Endodermal cell (in vitro differentiated cells): ENCODE data around the gene DOCK2. TPM values are rescaled to one million over a fixed set of nuclear protein-coding genes. Genes with fewer than 3 reads are reported as not detected.

ENCODE experiments used
- DNase-seq: peaks from one replicate; pipeline ENCODE4 v3.0.0-alpha.2; 2017
- H3K27ac ChIP-seq: 2 replicates; pipeline ENCODE4 v1.5.1; 2013; ENCODE audit warnings: mild to moderate bottlenecking, low read depth, low read length, moderate library complexity
- H3K27me3 ChIP-seq: 2 replicates; pipeline ENCODE4 v1.6.1; 2013; ENCODE audit warnings: mild to moderate bottlenecking, low read length, moderate library complexity; ENCODE audit not compliant: insufficient read depth, control insufficient read depth, poor library complexity, severe bottlenecking
- H3K36me3 ChIP-seq: 2 replicates; pipeline ENCODE4 v1.7.0; 2013; ENCODE audit warnings: mild to moderate bottlenecking, low read length, moderate library complexity; ENCODE audit not compliant: control insufficient read depth, insufficient read depth
- H3K4me1 ChIP-seq: one replicate; pipeline ENCODE4 v1.7.0; 2013; ENCODE audit warnings: low read length; ENCODE audit not compliant: control insufficient read depth, insufficient read depth
- H3K4me3 ChIP-seq: 2 replicates; pipeline ENCODE4 v1.5.1; 2013; ENCODE audit warnings: mild to moderate bottlenecking, low read length, moderate library complexity
- H3K9ac ChIP-seq: 2 replicates; pipeline ENCODE4 v1.6.1; 2013; ENCODE audit warnings: mild to moderate bottlenecking, low read length, moderate library complexity; ENCODE audit not compliant: poor library complexity, severe bottlenecking; ENCODE audit errors: extremely low read depth
- H3K9me3 ChIP-seq: 2 replicates; pipeline ENCODE4 v1.6.1; 2013; ENCODE audit warnings: mild to moderate bottlenecking, low read length, moderate library complexity; ENCODE audit not compliant: control insufficient read depth
- H3K27ac Mint-ChIP-seq: 2 replicates; pipeline ENCODE4 v1.8.0; 2020; ENCODE audit warnings: mixed read lengths
- H3K27me3 Mint-ChIP-seq: 2 replicates; pipeline ENCODE4 v1.8.0; 2021; ENCODE audit warnings: mild to moderate bottlenecking, mixed read lengths; ENCODE audit not compliant: insufficient read depth
- H3K36me3 Mint-ChIP-seq: 2 replicates; pipeline ENCODE4 v1.8.0; 2020; ENCODE audit warnings: low read depth, mixed read lengths
- H3K4me1 Mint-ChIP-seq: 2 replicates; pipeline ENCODE4 v1.8.0; 2020; ENCODE audit warnings: mixed read lengths
- H3K4me3 Mint-ChIP-seq: 2 replicates; pipeline ENCODE4 v1.8.0; 2020; ENCODE audit warnings: mild to moderate bottlenecking, moderate library complexity, mixed read lengths
- H3K9me3 Mint-ChIP-seq: 2 replicates; pipeline ENCODE4 v1.8.0; 2020; ENCODE audit warnings: mild to moderate bottlenecking, mixed read lengths
- WGBS, 2 experiments: methylation state at CpG; one replicate each; pipeline versions ENCODE4 v1.1.5 to v1.1.7; 2013; ENCODE audit warnings: missing lambda C conversion rate in 2 of 2, mixed read lengths in 1 of 2; ENCODE audit not compliant: insufficient coverage in 1 of 2, insufficient read length in 1 of 2; 5-methylcytosine and 5-hydroxymethylcytosine counted together
- total RNA-seq, 2 donors: library from RNA; stranded (reverse); fragmentation: NEBNext Ultra II Directional in 1 of 2; extraction: Animal tissue kit (Norgen Biotek cat#: 25700) in 1 of 2; gene quantifications; 2 replicates in 1 of 2; 3 replicates in 1 of 2; pipeline ENCODE4 v1.2.1, GENCODE V29; 2021
- TF ChIP-seq, protein P1 (sequence below): fragments of 200-600 bp; sonication (generic); conservative IDR thresholded peaks from 2 replicates; pipeline ENCODE4 v1.5.0; 2021; ENCODE audit warnings: antibody characterized with exemption, mild to moderate bottlenecking

The DOCK2 gene
- total RNA-seq, 2 donors from 2014 or later, result 2.6 to 3.9 TPM

DNA sequence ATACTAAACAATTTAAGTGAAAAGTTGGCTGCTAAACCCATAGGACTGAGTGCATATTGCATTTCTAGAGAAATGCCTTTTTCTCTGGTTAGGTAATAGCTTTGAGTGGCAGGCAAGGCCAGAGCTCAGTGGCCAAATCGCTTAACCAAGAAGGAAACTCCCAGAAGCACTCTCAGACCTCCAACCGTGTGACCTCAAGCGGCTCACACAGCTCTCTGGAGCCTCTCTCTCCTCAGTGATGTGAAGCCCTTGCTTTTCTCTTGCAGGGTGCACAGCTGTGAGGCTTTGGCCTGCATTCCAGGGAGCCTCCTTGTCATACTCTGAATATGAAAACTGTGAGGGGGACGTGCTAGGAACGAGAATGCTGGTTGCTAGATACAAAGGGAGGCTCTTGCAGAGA is 236.6 kb downstream of the DOCK2 start:
- H3K9me3 Mint-ChIP-seq, result no peaks in the 10 kb centered on the region
- Histone ChIP-seq H3K36me3 (no peaks in the 10 kb centered on the region), H3K27me3 (no peaks in the 10 kb centered on the region), H3K9ac (no peak overlapping the region), H3K27ac (no peak overlapping the region), H3K4me1 (no peaks in the 10 kb centered on the region), H3K4me3 (no peak overlapping the region), H3K9me3 (no peaks in the 10 kb centered on the region)
- no peak overlapping the region for H3K4me3 Mint-ChIP-seq
- H3K27ac Mint-ChIP-seq, result no peak overlapping the region
- TF ChIP-seq, protein P1, sequence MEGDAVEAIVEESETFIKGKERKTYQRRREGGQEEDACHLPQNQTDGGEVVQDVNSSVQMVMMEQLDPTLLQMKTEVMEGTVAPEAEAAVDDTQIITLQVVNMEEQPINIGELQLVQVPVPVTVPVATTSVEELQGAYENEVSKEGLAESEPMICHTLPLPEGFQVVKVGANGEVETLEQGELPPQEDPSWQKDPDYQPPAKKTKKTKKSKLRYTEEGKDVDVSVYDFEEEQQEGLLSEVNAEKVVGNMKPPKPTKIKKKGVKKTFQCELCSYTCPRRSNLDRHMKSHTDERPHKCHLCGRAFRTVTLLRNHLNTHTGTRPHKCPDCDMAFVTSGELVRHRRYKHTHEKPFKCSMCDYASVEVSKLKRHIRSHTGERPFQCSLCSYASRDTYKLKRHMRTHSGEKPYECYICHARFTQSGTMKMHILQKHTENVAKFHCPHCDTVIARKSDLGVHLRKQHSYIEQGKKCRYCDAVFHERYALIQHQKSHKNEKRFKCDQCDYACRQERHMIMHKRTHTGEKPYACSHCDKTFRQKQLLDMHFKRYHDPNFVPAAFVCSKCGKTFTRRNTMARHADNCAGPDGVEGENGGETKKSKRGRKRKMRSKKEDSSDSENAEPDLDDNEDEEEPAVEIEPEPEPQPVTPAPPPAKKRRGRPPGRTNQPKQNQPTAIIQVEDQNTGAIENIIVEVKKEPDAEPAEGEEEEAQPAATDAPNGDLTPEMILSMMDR, result no peak
- whole genome bisulfite sequencing, 2 experiments, result 61 to 85% methylated on average over 4 to 5 of the region's 5 CpGs
- H3K27me3 Mint-ChIP-seq, result peaks cover 3% of the 10 kb centered on the region
- no peaks in the 10 kb centered on the region for H3K36me3 Mint-ChIP-seq
- peaks cover 20% of the 10 kb centered on the region for H3K4me1 Mint-ChIP-seq
- no peak for DNase-seq

DNA sequence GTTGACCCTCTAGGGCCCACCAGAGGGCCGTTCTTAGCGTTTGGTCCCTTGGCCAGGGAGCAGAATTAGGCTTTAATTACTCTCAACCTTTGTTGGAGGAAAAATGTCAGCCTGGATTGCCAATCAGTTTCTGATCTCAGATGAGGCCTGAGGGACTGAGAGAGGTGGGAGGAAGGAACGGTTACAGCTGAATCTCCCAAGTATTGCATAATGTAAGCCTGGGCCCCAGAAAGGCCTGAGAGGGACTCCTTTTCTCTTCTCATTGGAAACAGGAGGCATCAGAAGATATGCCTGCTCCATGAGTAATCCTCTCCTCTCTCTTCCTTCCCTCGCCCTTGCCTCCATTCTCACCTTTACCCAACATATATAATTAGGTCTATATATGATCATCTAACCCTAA is 237.5 kb downstream of the DOCK2 start:
- no peak overlapping the region for H3K4me3 ChIP-seq
- Mint-ChIP-seq H3K36me3 (no peaks in the 10 kb centered on the region), H3K4me3 (no peak overlapping the region), H3K4me1 (peaks cover 21% of the 10 kb centered on the region), H3K27ac (no peak overlapping the region), H3K9me3 (no peaks in the 10 kb centered on the region), H3K27me3 (peaks cover 3% of the 10 kb centered on the region)
- H3K27ac ChIP-seq, result no peak overlapping the region
- TF ChIP-seq, protein P1, result peak; percentile 58
- H3K27me3 ChIP-seq, result no peaks in the 10 kb centered on the region
- no peaks in the 10 kb centered on the region for H3K4me1 ChIP-seq
- no peaks in the 10 kb centered on the region for H3K36me3 ChIP-seq
- 81 to 86% methylated on average over 3 to 4 of the region's 4 CpGs for WGBS, 2 experiments
- no peak overlapping the region for H3K9ac ChIP-seq
- no peaks in the 10 kb centered on the region for H3K9me3 ChIP-seq
- DNase-seq, result no peak

DNA sequence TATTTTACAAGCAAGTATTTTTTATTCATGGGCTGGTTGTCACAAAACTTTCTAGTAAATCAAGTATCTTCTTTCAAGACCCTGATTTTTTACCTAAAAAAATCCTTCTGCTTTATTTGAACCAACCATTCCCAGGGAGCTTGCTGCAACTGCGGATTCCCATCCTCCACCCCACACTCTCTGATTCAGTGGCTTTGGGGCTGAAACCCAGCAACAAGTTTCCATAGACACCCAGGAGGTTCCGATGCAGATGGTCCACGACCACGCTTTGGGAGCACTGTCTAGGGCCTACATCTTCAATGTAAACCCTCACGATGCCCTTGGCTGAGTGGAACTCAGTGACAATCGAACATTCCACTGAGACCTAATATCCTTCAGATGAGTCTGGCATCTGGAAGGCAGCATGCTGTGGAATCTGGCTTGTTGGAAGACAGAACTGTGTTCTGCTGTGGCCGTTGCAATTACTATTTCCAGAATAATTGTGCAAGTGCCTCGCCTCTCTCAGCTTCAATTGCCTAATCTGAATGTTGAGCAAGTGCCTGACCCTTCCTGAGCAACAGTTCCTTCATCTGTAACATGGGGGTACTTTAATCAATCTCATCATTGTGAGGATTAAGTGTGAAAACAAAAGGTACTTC is 238.1 kb downstream of the DOCK2 start:
- Mint-ChIP-seq H3K9me3 (no peaks in the 10 kb centered on the region), H3K27me3 (peaks cover 3% of the 10 kb centered on the region), H3K36me3 (no peaks in the 10 kb centered on the region), H3K27ac (no peak overlapping the region), H3K4me3 (no peak overlapping the region), H3K4me1 (peaks cover 21% of the 10 kb centered on the region)
- Histone ChIP-seq H3K4me3 (no peak overlapping the region), H3K9me3 (no peaks in the 10 kb centered on the region), H3K27me3 (no peaks in the 10 kb centered on the region), H3K27ac (no peak overlapping the region), H3K9ac (no peak overlapping the region), H3K4me1 (no peaks in the 10 kb centered on the region), H3K36me3 (no peaks in the 10 kb centered on the region)
- 94 to 98% methylated on average over 7 to 8 of the region's 8 CpGs for WGBS, 2 experiments
- DNase-seq, result no peak
- TF ChIP-seq, protein P1, result no peak
